ENCODE measurements around the gene CHIC2. TPM values are rescaled to one million over a fixed set of nuclear protein-coding genes. Genes with fewer than 3 reads are reported as not detected.

Gene CHIC2
- total RNA-seq, 4 donors from 2014 or later, result 25.2 to 65.2 (median 41.4) TPM

- DNase-seq (ENCODE audit: low spot score) (no peak), ATAC-seq (ENCODE audit: low FRiP score) (no peak)
- TF ChIP-seq CTCF (IDR thresholded peaks at IDR 0.05), result no peak
Measured at GRCh38 chr4:53990641-53991040, 73.8 kb downstream of the CHIC2 start.

- DNase-seq (ENCODE audit: low spot score) (no peak), ATAC-seq (ENCODE audit: low FRiP score) (no peak)
- TF ChIP-seq CTCF (IDR thresholded peaks at IDR 0.05), result no peak
Measured at GRCh38 chr4:53987761-53988171, 76.6 kb downstream of the CHIC2 start.

- no peak for DNase-seq (ENCODE audit: low spot score)
- no peak for ATAC-seq (ENCODE audit: low FRiP score)
- no peak for TF ChIP-seq CTCF (IDR thresholded peaks at IDR 0.05)
Measured at GRCh38 chr4:53986062-53986461, 78.3 kb downstream of the CHIC2 start.

- TF ChIP-seq CTCF (IDR thresholded peaks at IDR 0.05), result no peak
- ATAC-seq (ENCODE audit: low FRiP score) (no peak), DNase-seq (ENCODE audit: low spot score) (no peak)
Measured at GRCh38 chr4:53981567-53981966, 82.8 kb downstream of the CHIC2 start.

- no peak for TF ChIP-seq CTCF (IDR thresholded peaks at IDR 0.05)
- DNase-seq (ENCODE audit: low spot score) (no peak), ATAC-seq (ENCODE audit: low FRiP score) (no peak)
Measured at GRCh38 chr4:53981066-53981465, 83.3 kb downstream of the CHIC2 start.

GRCh38 chr4:53974561-53974960 is 89.8 kb downstream of the CHIC2 start:
- DNase-seq (ENCODE audit: low spot score) (no peak), ATAC-seq (ENCODE audit: low FRiP score) (no peak)
- no peak for TF ChIP-seq CTCF (IDR thresholded peaks at IDR 0.05)

- DNase-seq (ENCODE audit: low spot score) (no peak), ATAC-seq (ENCODE audit: low FRiP score) (no peak)
- TF ChIP-seq CTCF (IDR thresholded peaks at IDR 0.05), result no peak
Measured at GRCh38 chr4:53967986-53968385, 96.4 kb downstream of the CHIC2 start.

Data from omental fat pad (tissue), 4 donors.